Mucosa of gallbladder (tissue), 1 donor: Measurements from ENCODE around the gene EPS8. TPM values are rescaled to one million over a fixed set of nuclear protein-coding genes. Genes with fewer than 3 reads are reported as not detected.
"Not testable (repeated sequence)": the region's sequence is repeated elsewhere in the genome, so short reads cannot be mapped to it uniquely, and the experiment has no call there.

Experiments used
- DNase-seq: peaks from one replicate; pipeline ENCODE4 v3.0.0-alpha.2; 2020; ENCODE audit warnings: low spot score
- total RNA-seq: library from RNA; stranded (reverse); gene quantifications from one replicate; pipeline ENCODE4 v1.2.1, GENCODE V29; 2021
- donor health status: DM: no; HTN: no; CAD: no.

EPS8 gene
- total RNA-seq, 1 donor from 2014 or later, result 150 TPM

DNA sequence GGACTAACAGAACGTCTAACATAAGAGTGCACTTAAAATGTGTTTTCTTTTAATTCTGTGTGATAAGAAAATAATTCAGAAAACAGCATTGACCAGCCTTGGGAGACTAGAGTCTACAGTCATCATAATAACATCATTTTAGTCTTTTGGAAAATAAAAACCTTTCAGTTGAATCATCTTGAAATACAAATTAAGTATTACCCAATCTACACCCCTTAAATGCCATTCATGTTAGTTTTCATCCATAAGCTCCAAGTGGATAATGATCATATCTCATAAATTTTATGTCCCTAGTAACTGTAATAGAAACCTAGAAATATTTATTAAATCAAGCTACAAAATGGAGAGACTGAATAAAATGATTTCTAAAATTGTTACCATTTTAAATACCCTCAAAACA is 32.4 kb downstream of the EPS8 start:
- DNase-seq, result no peak

DNA sequence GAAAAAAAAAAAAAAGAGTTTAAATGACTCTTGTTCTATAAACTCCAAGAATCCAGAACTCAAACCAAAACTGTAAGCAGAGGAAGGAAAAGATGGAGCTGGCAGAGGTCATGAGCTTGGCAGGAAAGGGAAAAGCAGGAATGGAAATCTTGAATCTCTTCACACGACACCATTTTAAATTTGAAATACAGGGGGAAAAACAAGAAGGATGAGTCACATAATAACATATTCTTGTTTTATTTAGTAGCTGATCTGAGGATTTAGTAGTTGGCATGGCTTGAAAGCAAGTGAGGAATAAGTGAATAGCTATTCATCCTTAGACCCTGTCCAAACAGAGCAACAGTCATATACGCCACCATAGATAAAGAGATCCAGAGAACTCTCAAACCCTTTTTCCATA is 35.0 kb downstream of the EPS8 start:
- no peak for DNase-seq

DNA sequence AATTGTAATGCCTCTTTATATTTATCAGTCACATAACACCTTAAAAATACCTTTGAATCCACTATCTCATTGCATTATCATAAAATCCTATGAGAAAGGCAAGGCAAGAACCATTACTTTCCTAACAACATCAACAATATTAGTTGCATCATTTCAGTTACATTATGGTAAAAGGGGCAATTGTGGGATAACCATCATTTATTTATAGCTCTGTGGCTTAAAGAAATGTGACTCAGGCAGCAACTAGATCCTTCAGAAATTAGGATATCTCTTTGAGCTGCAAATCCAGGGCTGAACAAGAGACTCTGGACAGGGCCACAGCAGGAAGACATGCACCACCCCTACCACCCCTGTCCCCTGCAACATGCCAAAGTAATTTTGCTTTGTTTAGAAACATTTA is 36.4 kb downstream of the EPS8 start:
- DNase-seq, result no peak

DNA sequence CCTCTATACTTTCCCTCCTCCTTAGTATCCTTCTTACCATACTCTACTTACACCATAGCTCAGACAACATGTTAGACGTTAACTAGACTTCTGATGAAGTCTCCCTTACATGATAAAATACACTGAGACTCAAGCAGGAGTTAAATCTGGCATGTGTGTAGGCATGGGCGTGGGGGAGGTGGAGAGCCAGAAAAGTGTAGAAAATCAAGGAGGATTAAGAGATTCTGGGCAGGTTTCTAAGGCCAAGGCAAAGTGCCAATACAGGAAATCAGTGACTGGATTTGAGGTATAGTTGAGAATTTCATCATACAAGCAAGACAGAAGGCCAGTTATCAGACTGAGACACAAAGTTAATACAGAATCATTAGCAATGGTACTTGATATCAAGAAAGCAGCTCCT is 37.4 kb downstream of the EPS8 start:
- DNase-seq, result no peak

DNA sequence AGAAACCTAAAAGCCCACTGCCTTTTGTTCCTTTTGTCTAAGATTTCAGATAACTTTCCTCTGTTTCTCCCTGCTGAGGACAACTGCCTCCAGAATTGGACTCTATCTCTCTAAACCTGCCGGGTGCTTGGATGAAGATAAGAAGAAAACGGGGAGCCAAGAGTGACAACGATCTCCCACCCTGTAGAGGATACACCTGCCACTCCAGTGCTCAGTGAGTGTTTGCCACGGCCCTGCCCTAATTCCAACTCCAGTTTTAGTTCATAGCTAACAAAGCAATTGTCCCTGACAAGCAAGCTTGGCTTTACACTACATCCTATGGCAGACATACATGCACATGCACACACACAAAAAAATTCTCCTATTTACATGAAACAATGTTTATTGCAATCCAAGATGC is 39.3 kb downstream of the EPS8 start:
- DNase-seq, result no peak

DNA sequence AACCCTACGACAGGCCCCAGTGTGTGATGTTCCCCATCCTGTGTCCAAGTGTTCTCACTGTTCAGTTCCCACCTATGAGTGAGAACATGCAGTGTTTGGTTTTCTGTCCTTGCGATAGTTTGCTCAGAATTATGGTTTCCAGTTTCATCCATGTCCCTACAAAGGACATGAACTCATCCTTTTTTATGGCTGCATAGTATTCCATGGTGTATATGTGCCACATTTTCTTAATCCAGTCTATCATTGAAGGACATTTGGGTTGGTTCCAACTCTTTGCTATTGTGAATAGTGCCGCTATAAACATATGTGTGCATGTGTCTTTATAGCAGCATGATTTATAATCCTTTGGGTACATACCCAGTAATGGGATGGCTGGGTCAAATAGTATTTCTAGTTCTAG is 47.3 kb downstream of the EPS8 start:
- DNase-seq, result not testable (repeated sequence)

DNA sequence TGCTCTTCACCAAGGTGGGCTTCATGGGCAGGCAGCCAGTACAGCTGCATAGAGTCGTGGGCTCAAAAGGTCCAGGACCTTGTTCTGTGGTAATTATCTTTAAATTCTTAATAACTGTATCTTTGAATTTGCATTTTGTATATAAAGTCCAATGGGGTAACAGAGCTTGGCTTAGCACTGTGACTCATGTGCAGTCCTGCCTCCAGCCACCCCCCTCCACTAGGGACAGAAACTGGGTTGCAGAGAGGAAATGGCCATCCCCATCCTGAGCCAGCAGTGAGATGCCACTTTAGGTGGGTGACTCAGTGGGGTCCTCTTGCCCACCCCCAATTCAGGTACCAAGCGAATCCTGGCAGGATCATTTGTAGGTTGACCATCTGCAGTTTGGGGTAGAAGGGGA is 48.1 kb downstream of the EPS8 start:
- no peak for DNase-seq

DNA sequence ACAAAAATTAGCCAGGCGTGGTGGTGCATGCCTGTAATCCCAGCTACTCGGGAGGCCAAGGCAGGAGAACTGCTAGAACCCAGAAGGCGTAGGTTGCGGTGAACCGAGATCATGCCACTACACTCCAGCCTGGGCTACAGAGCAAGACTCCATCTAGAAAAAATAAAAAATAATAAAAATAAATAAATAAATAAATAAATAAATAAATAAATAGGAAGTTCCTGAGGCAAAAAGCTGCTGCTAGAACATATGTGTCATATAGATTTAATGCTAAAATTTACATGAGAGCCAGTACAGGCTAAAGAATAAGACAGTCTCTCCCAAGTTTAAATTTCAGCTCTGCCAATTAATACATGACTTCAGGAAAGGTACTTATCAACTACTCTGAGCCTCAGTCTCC is 48.8 kb downstream of the EPS8 start:
- DNase-seq, result not testable (repeated sequence)

DNA sequence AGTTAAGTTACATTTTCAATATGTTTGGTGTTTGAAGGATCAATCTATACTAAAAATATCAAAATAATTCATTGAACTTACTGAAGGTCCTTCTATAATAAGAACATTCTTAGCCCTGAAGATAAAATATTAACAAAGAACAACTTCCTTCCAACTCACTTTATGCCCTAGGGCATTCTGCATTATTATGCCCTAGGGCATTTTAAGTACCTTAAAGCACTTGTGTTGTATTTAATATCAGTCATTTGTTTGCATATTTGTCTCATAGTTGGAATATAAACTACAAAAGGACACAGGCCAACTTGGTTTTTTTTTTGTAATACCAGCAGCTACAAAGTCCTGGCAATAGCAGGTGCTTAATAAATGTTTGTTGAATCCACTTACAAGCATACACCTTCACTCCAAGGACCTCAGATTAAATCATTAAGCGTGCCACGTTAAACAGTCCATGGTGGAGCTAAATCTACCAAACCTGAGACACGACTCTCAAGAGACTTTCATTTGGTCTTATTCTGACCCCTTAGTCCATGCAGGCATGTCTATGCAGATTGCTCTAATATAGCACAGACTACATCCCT is 50.7 kb downstream of the EPS8 start:
- no peak for DNase-seq

DNA sequence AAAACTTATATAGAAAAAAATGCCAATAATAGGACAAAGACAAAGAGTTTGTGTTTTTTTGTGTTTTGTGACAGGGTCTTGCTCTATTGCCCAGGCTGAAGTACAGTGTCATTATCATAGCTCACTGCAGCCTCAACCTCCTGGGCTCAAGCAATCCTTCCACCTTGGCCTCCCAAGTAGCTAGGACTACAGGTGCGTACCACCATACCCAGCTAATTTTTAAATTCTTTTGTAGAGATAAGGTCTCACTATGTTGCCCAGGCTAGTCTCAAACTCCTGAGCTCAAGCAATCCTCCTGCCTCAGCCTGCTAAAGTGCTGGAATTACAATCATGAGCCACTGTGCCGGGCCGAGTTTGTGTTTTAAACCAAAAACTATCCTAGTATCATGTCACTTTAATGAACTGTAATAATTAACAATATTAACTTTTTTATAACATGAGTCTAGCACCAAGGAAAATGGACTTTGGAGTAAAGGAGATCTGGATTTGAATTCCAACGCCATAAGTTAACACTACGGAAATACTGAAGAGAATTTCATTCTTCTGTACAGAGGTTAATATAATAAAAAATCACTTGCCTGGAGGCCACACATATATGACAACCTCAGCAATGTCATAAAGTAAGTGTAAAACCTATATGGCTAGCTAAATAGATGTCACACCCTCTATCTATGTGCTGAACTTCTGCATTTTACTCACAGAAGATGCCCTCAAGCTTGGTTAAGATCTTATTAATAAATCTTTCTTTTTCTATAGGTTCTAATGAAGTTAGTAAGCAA is 53.2 kb downstream of the EPS8 start:
- DNase-seq, result no peak

DNA sequence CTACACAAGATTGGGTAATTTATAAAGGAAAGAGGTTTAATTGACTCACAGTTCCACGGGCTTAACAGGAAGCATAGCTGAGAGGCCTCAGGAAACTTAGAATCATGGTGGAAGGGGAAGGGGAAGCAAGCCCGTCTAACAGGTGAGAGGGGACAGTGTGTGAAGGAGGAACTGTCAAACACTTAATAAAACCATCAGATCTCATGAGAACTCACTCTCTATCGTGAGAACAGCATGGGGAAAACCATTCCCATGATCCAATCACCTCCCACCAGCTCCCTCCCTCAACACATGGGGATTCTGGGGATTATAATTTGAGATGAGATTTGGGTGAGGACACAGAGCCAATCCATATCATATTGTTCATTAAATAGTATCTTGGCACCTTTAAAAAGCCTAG is 56.1 kb downstream of the EPS8 start:
- no peak for DNase-seq

DNA sequence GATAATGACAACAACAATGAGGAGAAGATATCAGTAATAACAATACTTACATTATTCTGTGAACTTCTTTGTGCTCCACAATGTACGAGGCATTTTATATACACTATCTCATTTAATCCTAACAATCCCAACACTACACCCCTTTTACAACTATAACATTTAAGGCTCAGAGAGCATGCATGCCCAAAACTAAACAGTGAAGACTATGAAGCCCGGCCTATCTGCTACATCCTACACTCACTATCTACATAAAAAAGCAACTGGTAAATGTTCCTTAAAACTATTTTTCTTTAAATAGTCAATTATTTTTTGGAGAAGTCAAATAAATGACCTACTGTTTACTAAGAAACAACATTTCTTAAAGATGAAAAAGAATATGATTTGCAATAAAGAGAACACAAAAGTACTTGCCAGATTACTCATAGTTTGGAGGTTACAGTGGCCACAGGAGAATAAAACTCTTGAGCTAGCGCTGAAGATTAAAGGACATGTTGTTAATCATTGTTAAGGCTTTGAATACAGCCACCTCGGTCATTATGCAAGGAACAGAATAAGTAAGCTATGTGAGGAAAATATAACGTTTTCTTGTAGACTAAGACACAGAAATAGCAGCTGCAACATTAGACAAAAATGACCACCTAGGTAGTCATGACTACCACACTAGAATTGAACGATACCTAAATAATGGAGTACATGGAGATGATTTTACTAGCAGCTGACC is 56.7 kb downstream of the EPS8 start:
- no peak for DNase-seq

DNA sequence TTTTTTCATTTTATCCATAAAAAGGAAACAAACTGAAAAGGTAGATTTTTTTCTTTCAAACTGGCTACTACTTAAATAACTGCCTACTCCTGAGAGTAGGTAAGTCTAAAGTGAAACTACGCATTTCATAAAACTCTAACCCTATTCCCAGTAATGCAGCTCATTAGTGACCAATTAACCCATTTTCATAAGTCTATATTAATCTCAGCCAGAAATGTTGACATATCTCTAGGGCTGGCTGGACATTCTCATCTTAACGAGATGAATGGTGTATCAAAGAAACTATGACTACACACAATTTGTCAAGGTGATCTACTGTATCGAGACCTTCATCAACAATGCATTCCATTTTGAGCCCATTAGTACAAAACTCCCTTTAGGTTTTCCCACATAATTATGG is 57.2 kb downstream of the EPS8 start:
- DNase-seq, result no peak

DNA sequence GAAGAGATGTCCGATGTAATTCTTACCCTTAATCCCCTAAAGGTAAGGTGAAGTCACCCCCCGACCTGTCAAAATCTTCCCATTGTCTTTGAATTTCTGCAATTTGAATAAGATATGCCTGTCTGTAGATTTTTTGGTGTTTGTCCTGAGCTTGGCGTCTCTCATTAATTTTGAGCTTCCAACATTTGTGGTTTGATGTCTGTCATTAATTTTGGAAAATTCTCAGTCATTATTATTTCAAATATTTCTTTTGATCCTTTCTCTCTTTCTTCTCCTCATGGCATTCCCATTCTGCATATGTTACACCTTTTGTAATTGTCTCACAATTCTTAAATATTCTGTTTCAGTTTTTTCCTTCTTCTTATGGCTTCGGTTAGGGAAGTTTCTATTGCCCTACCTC is 60.1 kb downstream of the EPS8 start:
- no peak for DNase-seq

DNA sequence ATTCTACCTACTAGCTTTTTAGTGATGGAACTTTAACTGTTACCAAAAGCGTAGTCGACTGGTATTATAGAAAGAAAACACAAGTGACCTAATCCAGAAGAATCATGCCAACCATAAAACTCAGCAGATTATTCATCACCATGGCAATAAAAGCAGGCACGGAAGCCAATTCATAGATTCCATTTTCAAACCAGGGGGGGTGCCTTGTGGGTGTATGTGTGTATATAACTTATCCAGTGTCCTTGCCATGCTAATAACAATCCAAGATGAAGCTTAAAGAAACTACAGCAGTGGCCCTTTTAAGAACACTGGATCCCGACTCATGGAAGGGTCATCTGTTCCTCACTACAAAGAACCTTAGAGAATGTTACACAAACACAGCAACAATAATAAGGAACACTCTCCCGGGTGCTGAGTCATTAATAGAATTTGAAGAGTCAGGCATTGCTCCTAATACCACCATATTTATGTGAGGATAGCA is 61.0 kb downstream of the EPS8 start:
- DNase-seq, result no peak

DNA sequence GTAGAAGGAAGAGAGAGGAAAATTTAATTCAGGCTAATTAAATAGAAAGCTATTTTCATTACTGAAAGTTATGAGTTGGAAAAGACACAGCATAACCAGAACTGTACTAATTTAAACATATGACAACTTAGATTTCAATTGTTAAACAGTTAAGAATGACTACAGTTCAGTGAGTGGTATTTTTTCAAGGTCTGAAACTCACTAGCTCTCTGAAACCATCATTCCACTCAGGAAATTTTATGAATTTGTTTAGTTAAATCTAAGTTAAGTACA is 62.4 kb downstream of the EPS8 start:
- no peak for DNase-seq

DNA sequence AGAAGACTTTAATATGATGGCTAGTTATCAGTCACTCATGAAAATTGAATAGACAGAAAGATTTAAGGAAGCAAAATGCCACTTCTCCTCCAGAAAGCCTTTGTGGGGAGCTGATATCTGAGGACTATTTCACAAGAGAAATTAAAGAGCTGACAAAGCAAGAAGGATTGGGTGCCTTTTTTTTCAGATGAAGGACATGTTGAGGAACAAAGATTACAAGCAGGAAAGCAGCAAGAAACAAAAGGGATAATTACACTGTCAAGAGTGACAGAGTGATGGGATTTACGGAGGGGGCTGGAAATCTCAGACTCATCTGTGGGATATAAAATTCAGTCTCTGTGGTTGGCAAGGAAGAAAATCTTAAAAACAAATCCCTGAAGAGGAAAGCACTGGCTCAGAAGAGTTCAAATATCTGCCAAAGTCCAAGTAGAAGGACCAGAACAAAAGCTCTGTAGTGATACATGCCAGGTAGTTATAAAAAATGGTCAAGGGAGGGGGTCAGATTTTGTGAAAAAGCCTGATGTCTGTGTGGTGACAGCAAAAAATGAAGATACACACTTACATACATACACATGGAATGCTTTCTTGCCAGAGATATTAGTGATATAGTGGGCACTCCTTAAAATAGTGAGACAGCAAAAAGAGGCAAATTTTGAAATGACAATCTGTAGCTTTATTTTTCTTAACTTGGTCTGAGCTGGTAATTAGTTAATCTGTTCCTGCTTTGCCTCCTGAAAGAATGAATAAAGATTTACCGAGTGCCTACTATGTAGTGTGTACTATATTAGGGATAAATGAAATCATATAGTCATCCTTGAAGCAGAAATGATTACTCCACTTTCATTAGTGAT is 62.9 kb downstream of the EPS8 start:
- no peak for DNase-seq

DNA sequence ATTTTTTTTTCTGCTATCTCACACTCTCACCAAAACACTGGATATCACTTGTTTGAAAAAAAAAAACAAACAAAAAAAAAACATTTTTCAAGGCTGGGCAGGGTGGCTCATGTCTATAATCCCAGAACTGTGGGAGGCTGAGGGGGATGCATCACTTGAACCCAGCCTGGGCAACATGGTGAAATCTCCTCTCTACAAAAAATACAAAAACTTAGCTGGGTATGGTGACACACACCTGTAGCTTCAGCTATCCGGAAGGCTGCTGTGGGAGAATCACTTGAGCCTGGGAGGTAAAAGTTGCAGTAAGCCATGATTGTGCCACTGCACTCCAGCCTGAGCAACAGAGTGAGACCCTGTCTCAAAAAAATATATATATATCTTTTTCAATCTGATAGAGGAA is 66.2 kb downstream of the EPS8 start:
- DNase-seq, result no peak

DNA sequence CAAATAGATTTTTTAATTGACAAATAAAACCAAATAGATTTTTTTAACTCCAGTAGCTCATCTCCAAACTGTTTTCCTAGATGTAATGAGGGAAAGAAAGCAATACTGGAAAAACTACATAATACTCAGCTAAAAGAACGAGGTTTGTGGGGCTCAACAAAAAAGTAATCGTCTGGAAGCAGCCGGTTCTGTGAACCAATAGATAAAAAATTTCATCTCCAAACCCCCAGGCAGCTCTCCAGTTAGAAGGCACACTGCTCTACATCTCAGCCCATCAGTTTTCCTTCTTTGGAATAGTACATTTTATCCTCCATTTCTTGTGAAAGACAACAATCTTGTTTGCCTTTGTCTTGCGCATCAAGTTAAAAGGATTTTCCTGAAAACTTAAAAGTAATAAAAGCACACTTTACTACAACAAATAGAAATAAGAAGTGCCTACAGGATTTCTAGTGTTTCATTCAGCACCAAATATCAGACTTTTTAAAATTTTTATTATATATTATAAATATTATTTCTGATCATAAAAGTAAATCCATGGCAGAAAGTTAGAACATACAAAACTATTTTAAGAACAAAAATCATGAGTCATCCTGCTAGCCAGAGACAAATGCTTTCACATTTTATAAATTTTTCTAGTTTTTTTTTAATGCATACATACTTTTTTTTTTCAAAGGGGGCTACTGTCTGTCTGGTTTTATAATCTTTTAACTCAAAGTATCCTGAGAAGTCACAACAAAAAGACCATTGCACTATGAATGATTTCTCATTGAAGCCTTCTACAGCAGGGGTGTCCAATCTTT is 67.7 kb downstream of the EPS8 start:
- no peak for DNase-seq

DNA sequence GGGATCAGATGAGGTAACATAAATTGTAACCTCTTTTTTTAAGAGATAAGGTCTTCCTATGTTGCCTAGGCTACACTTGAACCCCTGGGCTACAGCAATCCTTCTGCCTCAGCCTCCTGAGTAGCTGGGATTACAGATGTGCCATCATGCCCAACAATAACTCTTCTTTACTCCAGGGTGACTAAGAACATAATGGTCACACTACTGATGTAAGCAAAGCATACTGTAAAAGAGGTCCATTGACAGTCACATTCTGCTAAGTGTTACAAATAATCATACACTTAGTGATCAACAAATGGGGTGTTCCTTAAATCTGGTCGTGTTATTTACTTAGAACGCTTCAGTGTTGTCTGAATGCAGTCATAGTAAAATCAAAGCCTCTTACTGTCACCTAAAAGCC is 68.9 kb downstream of the EPS8 start:
- no peak for DNase-seq

DNA sequence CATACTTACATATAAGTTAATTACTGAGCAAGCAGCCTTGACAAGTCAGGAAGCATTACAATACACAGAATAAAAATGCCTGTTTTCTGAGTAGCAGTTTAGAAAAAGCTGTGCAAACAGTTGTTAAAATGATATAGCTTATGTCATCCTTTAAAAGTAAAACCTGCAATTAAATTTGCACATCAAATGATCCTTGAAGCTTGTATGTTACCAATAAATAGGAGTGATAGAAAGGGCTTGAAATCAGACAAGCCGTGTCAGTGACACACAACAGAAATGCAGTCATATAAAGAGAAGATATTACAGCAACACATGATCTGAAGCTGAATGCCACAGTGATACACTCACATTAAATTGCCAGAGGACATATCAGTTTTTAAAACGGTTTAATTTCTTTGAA is 70.0 kb downstream of the EPS8 start:
- no peak for DNase-seq
